ENCODE data around the gene C1orf185. TPM values are rescaled to one million over a fixed set of nuclear protein-coding genes. Genes with fewer than 3 reads are reported as not detected.
"Not testable (repeated sequence)": the region's sequence is repeated elsewhere in the genome, so short reads cannot be mapped to it uniquely, and the experiment has no call there.

C1orf185 gene
- total RNA-seq, 1 donor from 2014 or later = not detected

- no peak for ATAC-seq (ENCODE audit: low read depth)
- no peak for DNase-seq
- H3K4me1 Mint-ChIP-seq = no peaks in the 10 kb centered on the region
- H3K36me3 Mint-ChIP-seq (ENCODE audit: low read depth) = peaks cover 4% of the 10 kb centered on the region
- CTCF ChIA-PET = no interaction called here
- POLR2A ChIA-PET = no interaction called here
- peaks cover 31% of the 10 kb centered on the region for H3K27me3 Mint-ChIP-seq
- peaks cover 29% of the 10 kb centered on the region for H3K9me3 Mint-ChIP-seq
- no peak overlapping the region for H3K4me3 Mint-ChIP-seq
- TF ChIP-seq CTCF (IDR thresholded peaks at IDR 0.05) = no peak
- H3K27ac Mint-ChIP-seq = no peak overlapping the region
- intact Hi-C loops (cut with micrococcal nuclease) = no loop called here
Observed at GRCh38 chr1:51133045-51133444, 31.0 kb downstream of the C1orf185 start.

- intact Hi-C loops (cut with micrococcal nuclease) = loop anchor here (2.0 kb wide), 1 partner anchor 265 kb away; no protein-coding TSS in a partner anchor
- H3K36me3 Mint-ChIP-seq (ENCODE audit: low read depth); DNase-seq; H3K4me3 Mint-ChIP-seq; ATAC-seq (ENCODE audit: low read depth); H3K4me1 Mint-ChIP-seq; POLR2A ChIA-PET; H3K27ac Mint-ChIP-seq: not testable (repeated sequence)
- Mint-ChIP-seq H3K27me3 (peaks cover 12% of the 10 kb centered on the region), H3K9me3 (peaks cover 20% of the 10 kb centered on the region)
- CTCF ChIA-PET = interaction anchor here (0.7 kb wide), 1 partner anchor 263 kb away, joined by 3 read pairs; no protein-coding TSS in a partner anchor
Observed at GRCh38 chr1:51137696-51138095, 35.7 kb downstream of the C1orf185 start.

- Mint-ChIP-seq H3K4me3 (no peak overlapping the region), H3K36me3 (ENCODE audit: low read depth) (no peaks in the 10 kb centered on the region), H3K27ac (no peak overlapping the region), H3K4me1 (no peaks in the 10 kb centered on the region), H3K27me3 (peaks cover 11% of the 10 kb centered on the region), H3K9me3 (peaks cover 7% of the 10 kb centered on the region)
- CTCF ChIA-PET = no interaction called here
- intact Hi-C loops (cut with micrococcal nuclease) = loop anchor here (2.0 kb wide), 1 partner anchor 267 kb away; no protein-coding TSS in a partner anchor
- DNase-seq (no peak), ATAC-seq (ENCODE audit: low read depth) (no peak)
- no peak for TF ChIP-seq CTCF (IDR thresholded peaks at IDR 0.05)
- POLR2A ChIA-PET = no interaction called here
Observed at GRCh38 chr1:51139474-51139873, 37.4 kb downstream of the C1orf185 start.

- intact Hi-C loops (cut with micrococcal nuclease) = no loop called here
- Mint-ChIP-seq H3K4me3 (no peak overlapping the region), H3K27ac (no peak overlapping the region)
Observed at GRCh38 chr1:51147394-51147793, 45.4 kb downstream of the C1orf185 start.

GRCh38 chr1:51154776-51155175 lies 52.7 kb downstream of the C1orf185 start:
- H3K27ac Mint-ChIP-seq = no peak overlapping the region
- H3K4me3 Mint-ChIP-seq = no peak overlapping the region
- H3K4me1 Mint-ChIP-seq = peaks cover 5% of the 10 kb centered on the region
- peaks cover 11% of the 10 kb centered on the region for H3K9me3 Mint-ChIP-seq
- peaks cover 10% of the 10 kb centered on the region for H3K27me3 Mint-ChIP-seq
- DNase-seq = no peak
- intact Hi-C loops (cut with micrococcal nuclease) = no loop called here
- POLR2A ChIA-PET = no interaction called here
- CTCF ChIA-PET = interaction anchor here (2.1 kb wide), 1 partner anchor 380 kb away, joined by 5 read pairs; no protein-coding TSS in a partner anchor
- no peak for ATAC-seq (ENCODE audit: low read depth)
- no peaks in the 10 kb centered on the region for H3K36me3 Mint-ChIP-seq (ENCODE audit: low read depth)
- TF ChIP-seq CTCF (IDR thresholded peaks at IDR 0.05) = no peak

More at GRCh38 chr1:51147394-51147793, 45.4 kb downstream of the C1orf185 start:
- DNase-seq (no peak), ATAC-seq (ENCODE audit: low read depth) (no peak)
- H3K27me3 Mint-ChIP-seq = peaks cover 22% of the 10 kb centered on the region
- no peaks in the 10 kb centered on the region for H3K9me3 Mint-ChIP-seq
- CTCF ChIA-PET = no interaction called here
- POLR2A ChIA-PET = no interaction called here
- TF ChIP-seq CTCF (IDR thresholded peaks at IDR 0.05) = no peak
- no peaks in the 10 kb centered on the region for H3K4me1 Mint-ChIP-seq
- no peaks in the 10 kb centered on the region for H3K36me3 Mint-ChIP-seq (ENCODE audit: low read depth)

GRCh38 chr1:51156752-51157151 lies 54.7 kb downstream of the C1orf185 start:
- POLR2A ChIA-PET = no interaction called here
- intact Hi-C loops (cut with micrococcal nuclease) = no loop called here

More at GRCh38 chr1:51156752-51157151, 54.7 kb downstream of the C1orf185 start:
- DNase-seq (no peak), ATAC-seq (ENCODE audit: low read depth) (no peak)
- Mint-ChIP-seq H3K27me3 (peaks cover 11% of the 10 kb centered on the region), H3K4me1 (peaks cover 5% of the 10 kb centered on the region), H3K9me3 (peaks cover 11% of the 10 kb centered on the region), H3K36me3 (ENCODE audit: low read depth) (no peaks in the 10 kb centered on the region), H3K27ac (no peak overlapping the region), H3K4me3 (no peak overlapping the region)
- TF ChIP-seq CTCF (IDR thresholded peaks at IDR 0.05) = no peak
- CTCF ChIA-PET = no interaction called here

All from activated B cell treated with CpG ODN at 0.5 μM for 24 hours (primary cell).